HUES64 (cell line): ENCODE data around the gene ZSWIM5.
"Not testable (repeated sequence)": the region's sequence is repeated elsewhere in the genome, so short reads cannot be mapped to it uniquely, and the experiment has no call there.

Experiments
- H3K27ac ChIP-seq: 2 replicates; pipeline ENCODE4 v1.7.0; 2013; ENCODE audit warnings: low read depth, low read length, inconsistent platforms
- H3K27me3 ChIP-seq: 2 replicates; pipeline ENCODE4 v1.6.1; 2013; ENCODE audit warnings: mild to moderate bottlenecking, low read length; ENCODE audit not compliant: insufficient read depth
- H3K36me3 ChIP-seq: 2 replicates; pipeline ENCODE4 v1.6.1; 2013; ENCODE audit warnings: mild to moderate bottlenecking, low read length; ENCODE audit not compliant: insufficient read depth
- H3K4me1 ChIP-seq: 2 replicates; pipeline ENCODE4 v1.6.1; 2013; ENCODE audit warnings: mild to moderate bottlenecking, low read length, moderate library complexity; ENCODE audit not compliant: insufficient read depth
- H3K4me3 ChIP-seq: 2 replicates; pipeline ENCODE4 v1.5.1; 2013; ENCODE audit warnings: mild to moderate bottlenecking, low read length, moderate library complexity
- H3K9ac ChIP-seq: 2 replicates; pipeline ENCODE4 v1.6.1; 2013; ENCODE audit warnings: mild to moderate bottlenecking, low read depth, low read length
- H3K9me3 ChIP-seq: 2 replicates; pipeline ENCODE4 v1.6.1; 2013; ENCODE audit warnings: low read depth, low read length; ENCODE audit not compliant: insufficient read depth
- whole genome bisulfite sequencing: fragments of 150-250, 120-280 bp; methylation state at CpG from one replicate; pipeline ENCODE4 v1.1.7; 2013; ENCODE audit warnings: missing lambda C conversion rate; 5-methylcytosine and 5-hydroxymethylcytosine counted together

The ZSWIM5 gene

GRCh38 chr1:45225598-45225997, 19.2 kb upstream of the ZSWIM5 start:
- Histone ChIP-seq H3K27ac (no peak overlapping the region), H3K36me3 (no peaks in the 10 kb centered on the region), H3K9me3 (no peaks in the 10 kb centered on the region), H3K4me1 (no peaks in the 10 kb centered on the region), H3K4me3 (no peak overlapping the region), H3K9ac (no peak overlapping the region), H3K27me3 (no peaks in the 10 kb centered on the region)
- WGBS: 87% methylated on average over 5 of the region's 5 CpGs

- H3K36me3 ChIP-seq, H3K27me3 ChIP-seq, H3K4me1 ChIP-seq, H3K9me3 ChIP-seq, H3K4me3 ChIP-seq, H3K9ac ChIP-seq, H3K27ac ChIP-seq: not testable (repeated sequence)
- over 99% methylated on average over 6 of the region's 9 CpGs for WGBS
Observed at GRCh38 chr1:45223710-45224109, 17.3 kb upstream of the ZSWIM5 start.

- no peaks in the 10 kb centered on the region for H3K36me3 ChIP-seq
- H3K4me3 ChIP-seq: no peak overlapping the region
- 87% methylated on average over 4 of the region's 4 CpGs for WGBS
Observed at GRCh38 chr1:45221716-45222115, 15.3 kb upstream of the ZSWIM5 start.

GRCh38 chr1:45216861-45217260, 10.5 kb upstream of the ZSWIM5 start:
- Histone ChIP-seq H3K9ac (no peak overlapping the region), H3K27ac (no peak overlapping the region), H3K27me3 (no peaks in the 10 kb centered on the region), H3K4me3 (no peak overlapping the region), H3K4me1 (no peaks in the 10 kb centered on the region), H3K36me3 (no peaks in the 10 kb centered on the region), H3K9me3 (no peaks in the 10 kb centered on the region)

More at GRCh38 chr1:45221716-45222115, 15.3 kb upstream of the ZSWIM5 start:
- no peaks in the 10 kb centered on the region for H3K27me3 ChIP-seq
- no peaks in the 10 kb centered on the region for H3K4me1 ChIP-seq
- no peak overlapping the region for H3K27ac ChIP-seq
- no peaks in the 10 kb centered on the region for H3K9me3 ChIP-seq
- H3K9ac ChIP-seq: no peak overlapping the region

- Histone ChIP-seq H3K27ac (no peak overlapping the region), H3K4me1 (no peaks in the 10 kb centered on the region), H3K9ac (no peak overlapping the region), H3K9me3 (no peaks in the 10 kb centered on the region), H3K4me3 (no peak overlapping the region), H3K27me3 (no peaks in the 10 kb centered on the region), H3K36me3 (no peaks in the 10 kb centered on the region)
- WGBS: 95% methylated on average over 1 of the region's 1 CpG
Observed at GRCh38 chr1:45216200-45216541, 9.8 kb upstream of the ZSWIM5 start.

GRCh38 chr1:45215485-45216199, 9.2 kb upstream of the ZSWIM5 start:
- Histone ChIP-seq H3K4me1 (no peaks in the 10 kb centered on the region), H3K9me3 (no peaks in the 10 kb centered on the region), H3K27ac (no peak overlapping the region), H3K27me3 (no peaks in the 10 kb centered on the region), H3K36me3 (no peaks in the 10 kb centered on the region), H3K9ac (no peak overlapping the region), H3K4me3 (no peak overlapping the region)
- WGBS: 89% methylated on average over 3 of the region's 3 CpGs

GRCh38 chr1:45213892-45214291, 7.5 kb upstream of the ZSWIM5 start:
- 100% methylated on average over 1 of the region's 1 CpG for WGBS
- Histone ChIP-seq H3K36me3 (no peaks in the 10 kb centered on the region), H3K27me3 (peaks cover 15% of the 10 kb centered on the region), H3K4me1 (no peaks in the 10 kb centered on the region), H3K27ac (no peak overlapping the region), H3K9ac (no peak overlapping the region), H3K9me3 (no peaks in the 10 kb centered on the region), H3K4me3 (no peak overlapping the region)

GRCh38 chr1:45211076-45211475, 4.7 kb upstream of the ZSWIM5 start:
- whole genome bisulfite sequencing: 79% methylated on average over 3 of the region's 3 CpGs
- no peak overlapping the region for H3K9ac ChIP-seq
- no peak overlapping the region for H3K27ac ChIP-seq
- H3K4me1 ChIP-seq: no peaks in the 10 kb centered on the region
- H3K27me3 ChIP-seq: peaks cover 39% of the 10 kb centered on the region
- no peaks in the 10 kb centered on the region for H3K9me3 ChIP-seq
- no peak overlapping the region for H3K4me3 ChIP-seq
- H3K36me3 ChIP-seq: no peaks in the 10 kb centered on the region

- H3K27me3 ChIP-seq: peaks cover 68% of the 10 kb centered on the region
Observed at GRCh38 chr1:45206808-45207623, 611 bp upstream of the ZSWIM5 start.

GRCh38 chr1:45205011-45205909, 1.1 kb downstream of the ZSWIM5 start:
- WGBS: 2% methylated on average over 42 of the region's 43 CpGs
- H3K4me3 ChIP-seq: peak overlapping the region; percentile 90
- no peak overlapping the region for H3K9ac ChIP-seq
- H3K4me1 ChIP-seq: peaks cover 20% of the 10 kb centered on the region
- no peak overlapping the region for H3K27ac ChIP-seq
- H3K9me3 ChIP-seq: no peaks in the 10 kb centered on the region
- H3K27me3 ChIP-seq: peaks cover 67% of the 10 kb centered on the region
- no peaks in the 10 kb centered on the region for H3K36me3 ChIP-seq

More at GRCh38 chr1:45206808-45207623, 611 bp upstream of the ZSWIM5 start:
- H3K36me3 ChIP-seq: no peaks in the 10 kb centered on the region
- no peak overlapping the region for H3K27ac ChIP-seq
- H3K4me1 ChIP-seq: peaks cover 20% of the 10 kb centered on the region
- peak overlapping the region; percentile 90 for H3K4me3 ChIP-seq
- no peaks in the 10 kb centered on the region for H3K9me3 ChIP-seq
- WGBS: 18% methylated on average over 18 of the region's 18 CpGs
- no peak overlapping the region for H3K9ac ChIP-seq
